Endothelial cell of umbilical vein (primary cell): ENCODE measurements around the gene E2F2. TPM values are rescaled to one million over a fixed set of nuclear protein-coding genes. Genes with fewer than 3 reads are reported as not detected.

ENCODE experiments used
- BruUV-seq: library from RNA; stranded (reverse); fragments of 400-500 nt; replicated peaks from 2 replicates; lab custom pipeline; 2021; lab: Mats Ljungman, UMichigan
- CTCF ChIA-PET: fragments of 300-600, 350-600 bp; sonication (Branson Sonifier 250); formaldehyde crosslinking; loops from one replicate; lab custom pipeline; 2021; ENCODE audit warnings: antibody characterized with exemption, inconsistent platforms; lab: Charles Lee
- POLR2A ChIA-PET: fragments of 300-600, 350-600 bp; sonication (Branson Sonifier 250); formaldehyde crosslinking; loops from one replicate; lab custom pipeline; 2021; ENCODE audit warnings: antibody characterized with exemption, inconsistent platforms; lab: Charles Lee
- DNase-seq: peaks from one replicate; pipeline ENCODE4 v3.0.0-alpha.2; 2011; ENCODE audit warnings: low read depth, low spot score
- FAIRE-seq: peaks from 2 replicates; lab custom pipeline; 2011; peaks lifted over from hg19 to GRCh38; lab: Jason Lieb, UNC
- H2AFZ ChIP-seq: 2 replicates; pipeline ENCODE4 v1.6.0; 2012; ENCODE audit warnings: low read depth, low read length, control low read depth, inconsistent platforms
- H3K27ac ChIP-seq: 2 replicates; pipeline ENCODE4 v1.5.1; 2011; ENCODE audit warnings: low read depth, mild to moderate bottlenecking, control low read depth, low read length, moderate library complexity; ENCODE audit not compliant: insufficient read depth
- H3K27me3 ChIP-seq, 2 experiments: 2 replicates each; pipeline versions ENCODE4 v1.6.0 to v1.6.1; 2011; ENCODE audit warnings: low read length in 2 of 2, mixed read lengths in 1 of 2; ENCODE audit not compliant: control insufficient read depth in 2 of 2, insufficient read depth in 2 of 2
- H3K36me3 ChIP-seq, 2 experiments: 2 replicates in 1 of 2; 3 replicates in 1 of 2; pipeline ENCODE4 v1.5.1; 2011; ENCODE audit warnings: low read length in 2 of 2, mild to moderate bottlenecking in 1 of 2, moderate library complexity in 1 of 2; ENCODE audit not compliant: control insufficient read depth in 2 of 2, insufficient read depth in 2 of 2; ENCODE audit errors: extremely low read depth in 1 of 2
- H3K4me1 ChIP-seq: 3 replicates; pipeline ENCODE4 v1.5.1; 2011; ENCODE audit warnings: mild to moderate bottlenecking, low read length; ENCODE audit not compliant: control insufficient read depth, insufficient read depth; ENCODE audit errors: extremely low read depth
- H3K4me2 ChIP-seq: 2 replicates; pipeline ENCODE4 v1.6.1; 2011; ENCODE audit warnings: low read length, control low read depth, mixed read lengths; ENCODE audit not compliant: insufficient read depth
- H3K4me3 ChIP-seq, 3 experiments: fragments of 200-600 bp in 1 of 3; sonication (generic), shearing (Covaris generic) in 1 of 3; replicated peaks in 1 of 3; 2 replicates each; pipeline ENCODE4 v1.5.1; 2011 to 2016; ENCODE audit warnings: control low read depth in 3 of 3, low read length in 3 of 3, mild to moderate bottlenecking in 2 of 3, inconsistent platforms in 1 of 3, low read depth in 1 of 3, moderate library complexity in 1 of 3; ENCODE audit not compliant: insufficient read depth in 1 of 3
- H3K79me2 ChIP-seq: 2 replicates; pipeline ENCODE4 v1.6.0; 2012; ENCODE audit warnings: low read length, inconsistent platforms; ENCODE audit not compliant: control insufficient read depth, insufficient read depth
- H3K9ac ChIP-seq: replicated peaks from 2 replicates; pipeline ENCODE3; 2011; ENCODE audit warnings: low read length, control low read depth; ENCODE audit not compliant: insufficient read depth; ENCODE audit errors: extremely low read depth
- H3K9me1 ChIP-seq: replicated peaks from 3 replicates; pipeline ENCODE4 v1.6.0; 2011; ENCODE audit warnings: mild to moderate bottlenecking, low read length; ENCODE audit not compliant: control insufficient read depth, insufficient read depth; ENCODE audit errors: extremely low read depth
- H3K9me3 ChIP-seq: replicated peaks from 2 replicates; pipeline ENCODE4 v1.5.1; 2012; ENCODE audit warnings: low read length, inconsistent platforms; ENCODE audit not compliant: control insufficient read depth, insufficient read depth
- H4K20me1 ChIP-seq: replicated peaks from 2 replicates; pipeline ENCODE3; 2011; ENCODE audit warnings: mild to moderate bottlenecking, low read length; ENCODE audit not compliant: control insufficient read depth, insufficient read depth; ENCODE audit errors: extremely low read depth
- EZH2 ChIP-seq: IDR thresholded peaks from 2 replicates; pipeline ENCODE4 v1.6.1; 2012; ENCODE audit warnings: borderline replicate concordance, low read depth, mild to moderate bottlenecking, moderate library complexity, low read length, inconsistent platforms; ENCODE audit not compliant: severe bottlenecking
- FOS ChIP-seq: IDR thresholded peaks from 2 replicates; pipeline ENCODE4 v1.6.1; 2011; ENCODE audit warnings: mild to moderate bottlenecking, low read length, moderate library complexity, borderline replicate concordance; ENCODE audit not compliant: insufficient read depth
- GATA2 ChIP-seq: IDR thresholded peaks from 2 replicates; pipeline ENCODE4 v1.7.0; 2011; ENCODE audit warnings: low read depth, mild to moderate bottlenecking, moderate library complexity, mixed read lengths, low read length; ENCODE audit not compliant: insufficient read length, insufficient read depth
- JUN ChIP-seq: IDR thresholded peaks from 2 replicates; pipeline ENCODE4 v1.6.1; 2011; ENCODE audit warnings: borderline replicate concordance, low read depth; ENCODE audit not compliant: insufficient read length, insufficient read depth
- MAX ChIP-seq: IDR thresholded peaks from 2 replicates; pipeline ENCODE4 v1.6.1; 2011; ENCODE audit not compliant: insufficient read depth, insufficient read length
- MYC ChIP-seq: IDR thresholded peaks from one replicate; pipeline ENCODE4 v1.6.1; 2011; ENCODE audit warnings: mild to moderate bottlenecking, low read depth, low read length
- POLR2A ChIP-seq: IDR thresholded peaks from 2 replicates; pipeline ENCODE4 v1.6.1; 2012; ENCODE audit warnings: low read depth, mild to moderate bottlenecking, control low read depth, low read length
- POLR2AphosphoS5 ChIP-seq: IDR thresholded peaks from 2 replicates; pipeline ENCODE4 v1.6.1; 2012; ENCODE audit warnings: low read depth, mild to moderate bottlenecking, control low read depth, low read length, moderate library complexity; ENCODE audit not compliant: insufficient read depth
- dilution Hi-C: fragments of 300-500 bp; cut with MboI; formaldehyde crosslinking; loops from one replicate; pipeline ENCODE4 v1.15.0; 2019; ENCODE audit warnings: low sequenced_read_pairs; ENCODE audit not compliant: extremely low pct_ligation_motif_present
- intact Hi-C: fragments of 100-400 bp; cut with micrococcal nuclease; formaldehyde crosslinking; loops from one replicate; pipeline ENCODE4 v1.10.0; 2022
- polyA plus RNA-seq, 4 experiments: library from polyadenylated mRNA; depleted of rRNA in 3 of 4; stranded (reverse) in 3 of 4; unstranded in 1 of 4; fragments of >200 nt; gene quantifications; 2 replicates each; pipeline versions ENCODE4 v1.2.1 to v1.2.3, GENCODE V29; 2011 to 2012; ENCODE audit warnings: missing spikeins in 1 of 4
- total RNA-seq: library from RNA; stranded (reverse); gene quantifications from 2 replicates; pipeline ENCODE4 v1.2.3, GENCODE V29; 2021
- TF ChIP-seq, protein P1 (sequence below), 2 donors: IDR thresholded peaks; 1 replicate in 1 of 2; 2 replicates in 1 of 2; pipeline ENCODE4 v1.5.1; 2011; ENCODE audit warnings: low read length in 2 of 2, mild to moderate bottlenecking in 2 of 2, moderate library complexity in 2 of 2, control low read depth in 1 of 2, inconsistent platforms in 1 of 2, low read depth in 1 of 2; ENCODE audit not compliant: insufficient read depth in 1 of 2; ENCODE audit errors: extremely low read depth in 1 of 2

E2F2 gene
- total and polyA plus RNA-seq, 2 donors (not counting 3 experiments of a cell fraction or from before 2014, with no cell fraction given) = 1.1 to 5.6 TPM

GRCh38 chr1:23558140-23558871 lies 27.3 kb upstream of the E2F2 start:
- H4K20me1 ChIP-seq = no peaks in the 10 kb centered on the region
- peak overlapping the region; percentile 99 for H3K27ac ChIP-seq
- BruUV-seq = no TSS peak
- POLR2A ChIA-PET = interaction anchor here (0.7 to 2.2 kb wide), 10 partner anchors 10 to 214 kb away, joined by 3 to 13 read pairs (median 5); partner anchors contain the start of gene HNRNPR
- no peaks in the 10 kb centered on the region for H3K27me3 ChIP-seq
- H3K79me2 ChIP-seq = peaks cover 28% of the 10 kb centered on the region
- TF ChIP-seq GATA2 (peak; percentile 66), MAX (no peak), MYC (no peak), POLR2AphosphoS5 (peak; percentile 95), EZH2 (no peak), JUN (no peak), FOS (no peak), POLR2A (peak; percentile 94)
- TF ChIP-seq, protein P1, sequence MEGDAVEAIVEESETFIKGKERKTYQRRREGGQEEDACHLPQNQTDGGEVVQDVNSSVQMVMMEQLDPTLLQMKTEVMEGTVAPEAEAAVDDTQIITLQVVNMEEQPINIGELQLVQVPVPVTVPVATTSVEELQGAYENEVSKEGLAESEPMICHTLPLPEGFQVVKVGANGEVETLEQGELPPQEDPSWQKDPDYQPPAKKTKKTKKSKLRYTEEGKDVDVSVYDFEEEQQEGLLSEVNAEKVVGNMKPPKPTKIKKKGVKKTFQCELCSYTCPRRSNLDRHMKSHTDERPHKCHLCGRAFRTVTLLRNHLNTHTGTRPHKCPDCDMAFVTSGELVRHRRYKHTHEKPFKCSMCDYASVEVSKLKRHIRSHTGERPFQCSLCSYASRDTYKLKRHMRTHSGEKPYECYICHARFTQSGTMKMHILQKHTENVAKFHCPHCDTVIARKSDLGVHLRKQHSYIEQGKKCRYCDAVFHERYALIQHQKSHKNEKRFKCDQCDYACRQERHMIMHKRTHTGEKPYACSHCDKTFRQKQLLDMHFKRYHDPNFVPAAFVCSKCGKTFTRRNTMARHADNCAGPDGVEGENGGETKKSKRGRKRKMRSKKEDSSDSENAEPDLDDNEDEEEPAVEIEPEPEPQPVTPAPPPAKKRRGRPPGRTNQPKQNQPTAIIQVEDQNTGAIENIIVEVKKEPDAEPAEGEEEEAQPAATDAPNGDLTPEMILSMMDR (IDR thresholded peaks at IDR 0.05; ENCODE audit: extremely low read depth in 1 of 2, insufficient read depth in 1 of 2, low read depth in 1 of 2, low read length in 2 of 2) = no peak
- H3K9me1 ChIP-seq = no peaks in the 10 kb centered on the region
- peaks cover 2 to 3% of the 10 kb centered on the region in 2 experiments for H3K36me3 ChIP-seq
- H3K4me1 ChIP-seq = peaks cover 66% of the 10 kb centered on the region
- H3K9me3 ChIP-seq = no peaks in the 10 kb centered on the region
- peak overlapping the region; percentile 90 for H3K4me2 ChIP-seq
- dilution Hi-C loops (no loop called here), intact Hi-C loops (loop anchor here (5.0 kb wide), 2 partner anchors 184 to 244 kb away; partner anchors contain the start of genes ELOA and GALE)
- H2AFZ ChIP-seq = no peak overlapping the region
- peak overlapping the region; percentile 99 for H3K9ac ChIP-seq
- peak; percentile 82 for DNase-seq
- peak overlapping the region; percentile 69 to 94 (median 89) for H3K4me3 ChIP-seq
- CTCF ChIA-PET = interaction anchor here (1.0 to 24.8 kb wide), 6 partner anchors 10 to 76 kb away, joined by 3 to 1069 read pairs (median 6); no protein-coding TSS in a partner anchor
- FAIRE-seq = peak; percentile 49
